ENCODE measurements around the gene CDK13.
"Not testable (repeated sequence)": the region's sequence is repeated elsewhere in the genome, so short reads cannot be mapped to it uniquely, and the experiment has no call there.

Gene CDK13

DNA sequence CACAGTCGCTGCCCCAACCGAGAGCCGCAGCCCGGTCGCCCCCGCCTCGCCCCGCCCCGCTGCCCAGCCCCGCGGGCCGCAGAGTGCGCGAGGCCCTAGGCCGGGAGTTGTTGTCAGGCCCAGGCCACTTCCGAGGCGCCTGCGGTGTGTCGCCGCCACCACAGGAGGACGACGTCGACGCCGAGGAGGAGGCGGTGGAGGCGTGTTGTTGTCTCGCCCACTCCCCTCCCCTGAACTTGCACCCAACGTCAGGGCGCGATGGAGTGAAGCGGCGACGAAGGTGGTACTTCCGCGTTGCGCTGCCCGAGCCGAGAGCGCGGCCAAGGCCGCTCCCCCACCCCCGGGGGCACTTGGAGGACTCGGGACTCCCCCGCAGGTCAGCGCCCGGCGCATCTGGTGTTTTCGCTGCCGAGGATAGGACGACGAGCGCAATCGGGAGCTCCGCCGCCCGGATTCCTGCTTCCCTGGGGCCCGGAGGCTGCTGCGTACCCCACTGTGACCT, at the start of gene CDK13:
CDK13 (plus strand) TSS at position 286 of the 502 bp plus-strand sequence. CDS start 386 bp downstream, outside the sequence.
- peak; percentile 90 for DNase-seq

GRCh38 chr7:39904077-39904486, 46.0 kb upstream of the CDK13 start:
- DNase-seq, result no peak

DNA sequence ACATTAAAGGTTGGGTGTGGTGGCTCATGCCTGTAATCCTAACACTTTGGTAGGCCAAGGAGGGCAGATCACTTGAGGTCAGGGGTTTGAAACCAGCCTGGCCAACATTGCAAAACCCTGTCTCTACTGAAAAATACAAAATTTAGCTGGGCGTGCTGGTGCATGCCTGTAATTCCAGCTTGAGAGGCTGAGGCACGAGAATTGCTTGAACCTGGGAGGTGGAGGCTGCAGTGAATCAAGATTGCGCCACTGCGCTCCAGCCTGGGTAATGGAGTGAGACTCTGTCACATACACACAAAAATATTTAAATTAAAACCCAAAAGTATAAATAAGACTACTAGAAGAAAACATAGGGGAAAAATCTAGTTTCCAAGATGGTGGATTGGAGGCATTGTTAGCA, 41.9 kb upstream of the CDK13 start:
- DNase-seq, result no peak

DNA sequence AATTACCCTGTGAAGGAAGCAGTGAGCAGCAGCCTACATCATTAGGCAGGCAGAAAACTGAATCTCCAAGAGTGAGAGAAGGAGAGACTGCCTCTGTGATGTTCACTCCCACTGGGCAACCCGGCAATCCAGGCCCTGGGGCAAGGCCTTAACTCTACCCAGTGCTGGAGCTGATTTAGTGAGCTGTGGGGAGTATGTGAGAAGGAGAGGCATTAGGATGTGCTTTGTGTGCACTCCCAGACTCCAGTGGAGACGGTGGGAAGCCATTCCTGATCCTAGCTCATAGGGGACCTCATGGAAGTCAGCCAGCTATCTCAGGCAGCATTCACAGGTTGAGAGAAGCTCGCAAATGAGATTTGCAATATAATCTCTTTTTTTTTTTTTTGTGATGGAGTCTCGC, 41.1 kb upstream of the CDK13 start:
- no peak for DNase-seq

GRCh38 chr7:39909526-39909925, 40.5 kb upstream of the CDK13 start:
- DNase-seq, result no peak

DNA sequence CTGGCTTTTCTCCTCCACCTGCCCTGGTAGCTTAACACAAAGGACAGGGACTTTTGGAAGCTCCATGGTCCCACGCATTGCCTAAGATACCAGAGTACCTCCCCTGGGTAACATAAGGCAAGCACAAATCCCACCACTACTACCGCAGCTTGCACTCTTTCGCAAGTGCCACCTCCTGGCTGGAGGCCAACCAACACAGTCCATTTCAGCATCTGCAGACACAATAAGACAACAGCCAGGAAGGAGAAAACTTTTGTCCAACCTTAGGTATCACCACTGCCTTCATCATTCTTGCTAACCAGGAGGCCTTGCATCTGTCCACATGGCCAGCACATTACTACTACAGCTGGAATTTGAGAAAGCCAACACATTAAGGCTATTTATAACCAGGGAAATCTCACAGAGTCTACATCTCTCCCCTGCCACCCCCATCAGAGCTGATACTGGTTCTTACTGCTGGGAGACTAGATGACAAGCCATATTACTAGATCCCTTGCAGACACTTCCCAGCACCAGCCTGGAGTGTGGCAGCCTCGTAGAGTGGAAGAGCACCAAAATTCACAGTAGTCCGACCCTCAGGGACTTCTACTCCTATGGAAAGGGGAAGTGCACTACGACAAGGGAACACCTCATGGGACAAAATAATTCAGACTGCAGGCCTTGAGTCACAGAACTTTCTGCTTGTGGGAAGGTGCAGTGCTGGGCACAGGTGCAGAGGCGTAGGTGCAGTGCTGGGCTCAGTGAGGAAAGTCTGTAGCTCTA, 39.8 kb upstream of the CDK13 start:
- DNase-seq, result no peak

GRCh38 chr7:39911167-39911566, 38.9 kb upstream of the CDK13 start:
- DNase-seq, result no peak

- DNase-seq, result not testable (repeated sequence)
Observed at GRCh38 chr7:39915847-39916246, 34.2 kb upstream of the CDK13 start.

DNA sequence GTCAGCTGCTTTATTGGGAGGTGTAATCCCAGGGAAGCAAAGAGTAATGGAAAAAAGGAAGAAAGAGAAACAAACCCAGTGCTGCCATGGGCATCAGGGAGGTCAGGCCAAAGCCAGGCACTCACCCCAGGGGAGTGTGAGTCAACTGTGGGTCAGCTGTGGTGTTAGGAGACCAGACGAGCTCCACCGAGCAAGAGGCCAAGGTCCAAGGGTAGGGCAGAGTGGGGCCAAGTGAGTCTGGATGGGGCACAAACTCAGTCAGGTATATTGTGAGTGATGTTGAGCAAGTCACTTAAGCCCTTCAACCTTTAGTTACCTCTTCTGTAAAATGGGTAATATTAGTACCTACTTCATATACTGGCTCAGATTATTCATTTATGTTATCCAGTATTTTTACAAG, 30.4 kb upstream of the CDK13 start:
- no peak for DNase-seq

DNA sequence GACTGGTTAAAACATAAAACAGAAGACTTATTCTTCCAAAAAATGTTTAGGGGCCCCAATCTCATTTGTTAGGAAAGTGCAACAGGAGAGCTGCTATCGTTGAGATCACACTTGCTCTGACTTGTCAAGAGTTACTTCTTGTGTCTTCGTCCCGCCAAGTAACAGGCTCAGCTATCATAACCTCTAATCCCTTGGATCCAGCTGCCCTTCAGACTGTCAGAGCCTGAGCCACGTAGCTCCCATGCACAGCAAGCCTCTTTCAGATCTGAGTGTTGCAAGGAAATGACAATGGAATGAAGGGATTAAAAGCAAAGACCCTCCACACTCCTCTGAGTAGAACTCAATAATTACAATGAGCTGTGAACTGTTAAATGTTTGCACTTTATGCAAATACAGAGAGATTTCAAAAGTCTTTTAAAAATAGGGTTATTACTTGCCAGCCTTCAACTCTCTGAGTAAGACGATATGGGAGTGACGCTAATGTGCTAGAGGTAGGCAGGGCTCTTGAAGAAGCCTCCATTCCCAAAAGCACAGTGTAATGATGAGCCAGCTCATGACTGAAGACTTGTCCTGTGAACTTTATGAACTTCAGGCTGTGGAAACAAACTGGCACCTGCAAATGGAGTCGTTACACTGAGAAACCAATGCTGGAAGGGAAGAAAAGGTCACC, 28.4 kb upstream of the CDK13 start:
- no peak for DNase-seq

- no peak for DNase-seq
Observed at GRCh38 chr7:39922580-39922979, 27.5 kb upstream of the CDK13 start.

DNA sequence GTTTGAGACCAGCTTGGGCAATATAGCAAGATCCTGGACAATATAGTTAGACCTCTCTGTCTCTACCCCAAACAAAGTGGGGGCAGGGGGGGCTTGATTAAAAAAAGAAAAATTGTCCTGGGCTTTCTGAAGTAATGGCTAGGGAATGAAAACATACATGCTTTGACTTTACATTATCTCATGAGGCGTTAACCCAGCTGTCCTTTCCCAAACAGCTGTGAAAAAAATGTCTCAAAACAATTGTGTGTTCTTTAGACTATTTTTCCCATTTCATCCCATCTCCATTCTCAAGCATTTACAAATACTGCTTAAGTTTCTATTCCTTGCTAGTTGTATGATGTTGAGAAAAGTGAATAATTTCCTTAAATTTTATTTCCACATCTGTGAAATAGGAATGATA, 27.0 kb upstream of the CDK13 start:
- DNase-seq, result no peak

DNA sequence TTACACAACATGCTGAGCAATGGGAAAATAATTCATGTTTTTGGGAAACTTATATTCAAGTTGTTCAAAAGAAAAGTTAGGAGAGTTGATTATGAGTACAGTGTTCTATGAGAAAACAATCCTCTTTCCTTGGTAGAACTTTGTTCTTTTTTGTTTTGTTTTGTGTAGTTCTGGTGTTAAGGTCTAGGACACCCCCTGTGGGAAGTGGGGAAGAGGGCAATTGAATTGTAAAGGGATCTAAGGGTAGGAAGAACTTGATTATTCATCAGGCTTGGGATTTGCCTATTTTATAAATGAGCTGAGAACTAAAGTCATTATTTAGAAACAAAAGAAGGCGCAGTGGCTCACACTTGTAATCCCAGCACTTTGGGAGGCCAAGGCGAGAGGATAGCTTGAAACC, 25.9 kb upstream of the CDK13 start:
- no peak for DNase-seq

- no peak for DNase-seq
Observed at GRCh38 chr7:39926111-39926510, 23.9 kb upstream of the CDK13 start.

DNA sequence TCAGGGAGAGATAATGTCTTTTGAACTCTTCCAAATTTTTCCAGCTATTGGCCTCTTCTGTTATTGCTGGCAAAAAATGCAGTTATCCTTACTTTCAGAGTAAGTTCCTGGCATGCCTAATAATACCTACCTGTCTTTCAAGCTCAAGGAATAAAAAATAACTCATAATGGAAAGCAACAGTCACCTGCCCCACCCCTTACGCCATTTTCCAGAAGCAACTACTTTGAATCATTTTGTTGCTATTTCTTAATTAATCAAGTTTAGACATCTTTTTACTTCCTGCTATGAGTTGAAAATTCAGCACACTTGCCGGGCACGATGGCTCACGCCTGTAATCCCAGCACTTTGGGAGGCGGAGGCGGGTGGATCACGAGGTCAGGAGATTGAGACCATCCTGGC, 23.0 kb upstream of the CDK13 start:
- no peak for DNase-seq

GRCh38 chr7:39934132-39934531, 15.9 kb upstream of the CDK13 start:
- DNase-seq, result no peak

- no peak for DNase-seq
Observed at GRCh38 chr7:39936761-39937160, 13.3 kb upstream of the CDK13 start.

DNA sequence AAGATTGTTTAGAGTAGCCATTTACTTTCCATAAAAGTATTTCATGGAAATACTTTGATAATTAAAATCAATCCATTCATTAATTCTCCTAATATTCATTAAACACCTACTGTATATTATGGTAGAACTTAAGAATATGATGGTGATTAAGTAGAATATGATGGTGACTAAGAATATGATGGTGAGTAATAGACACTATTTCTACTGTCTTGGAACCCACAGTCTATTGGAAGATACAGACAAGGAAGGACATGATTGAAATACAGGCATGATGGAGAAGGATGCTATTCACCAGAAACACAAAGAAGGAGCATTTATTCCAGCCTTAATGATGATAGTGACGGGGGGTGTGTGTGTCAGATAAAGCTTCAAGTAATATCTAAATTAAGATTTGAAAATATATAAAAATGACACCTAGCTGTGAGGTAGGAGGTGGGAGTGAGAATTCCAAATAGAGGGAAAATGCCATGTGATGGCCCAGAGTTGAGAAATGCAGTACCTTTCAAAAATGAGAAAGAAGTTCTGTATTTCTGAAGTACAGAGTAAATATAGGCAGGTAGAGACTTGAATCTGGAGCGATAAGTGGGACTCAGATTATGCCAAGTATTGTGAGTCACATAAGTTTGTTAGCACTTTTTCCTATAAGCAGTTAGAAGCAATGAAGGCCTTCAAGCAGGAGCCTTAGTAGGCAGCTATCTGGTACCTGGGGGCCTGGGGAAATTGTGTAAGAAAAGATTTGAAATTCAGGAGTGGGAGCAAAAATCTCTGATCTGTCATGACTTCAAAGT, 12.5 kb upstream of the CDK13 start:
- no peak for DNase-seq

GRCh38 chr7:39942883-39943282, 7.2 kb upstream of the CDK13 start:
- DNase-seq, result no peak

GRCh38 chr7:39946693-39947092, 3.4 kb upstream of the CDK13 start:
- DNase-seq, result no peak

DNA sequence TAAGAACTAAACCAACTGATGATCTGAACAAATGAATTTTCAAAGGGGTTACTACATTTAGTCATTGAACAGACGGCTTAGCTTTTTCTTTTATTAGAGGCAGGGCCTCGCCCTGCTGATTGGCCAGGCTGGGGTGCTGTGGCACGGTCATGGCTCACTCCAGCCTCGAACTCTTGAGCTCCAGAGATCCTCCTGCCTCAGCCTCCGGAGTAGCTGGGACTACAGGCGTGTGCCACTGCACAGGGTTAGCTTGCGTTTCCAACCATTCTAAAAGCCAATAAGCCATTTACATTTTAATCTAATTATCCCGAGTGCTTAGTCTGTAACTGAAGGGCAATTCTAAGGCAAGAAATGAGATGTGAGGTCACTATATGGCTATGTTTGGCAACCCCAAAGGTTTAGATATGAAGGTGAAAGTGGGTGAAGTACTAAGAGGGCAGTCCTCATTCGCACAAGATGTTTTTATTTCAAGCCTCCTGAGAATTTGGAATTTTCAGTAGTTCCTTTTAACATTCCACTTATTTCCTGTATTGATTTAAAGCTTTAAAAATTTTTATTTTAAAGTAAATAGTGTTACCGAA, 1.6 kb upstream of the CDK13 start:
- DNase-seq, result no peak

GRCh38 chr7:39948956-39949928, 814 bp upstream of the CDK13 start:
- peak; percentile 97 for DNase-seq

Measured in activated gamma-delta T cell treated with Interleukin-2 at 50 U/mL for 16 hours (primary cell).